Neural crest cell (in vitro differentiated cells): ENCODE results near the gene TRIM29. TPM values are rescaled to one million over a fixed set of nuclear protein-coding genes. Genes with fewer than 3 reads are reported as not detected.

Source experiments
- DNase-seq: peaks from one replicate; pipeline ENCODE4 v3.0.0; 2021; ENCODE audit warnings: low read depth, mixed read lengths, low spot score
- H3K27ac Mint-ChIP-seq: one replicate; pipeline ENCODE4 v1.8.0; 2021; ENCODE audit warnings: mild to moderate bottlenecking, mixed read lengths; ENCODE audit not compliant: unreplicated experiment
- H3K27me3 Mint-ChIP-seq: 2 replicates; pipeline ENCODE4 v1.8.0; 2021; ENCODE audit warnings: low read depth, mild to moderate bottlenecking, mixed read lengths
- H3K36me3 Mint-ChIP-seq: 2 replicates; pipeline ENCODE4 v1.8.0; 2021; ENCODE audit warnings: low read depth, mild to moderate bottlenecking, mixed read lengths
- H3K4me1 Mint-ChIP-seq: 2 replicates; pipeline ENCODE4 v1.8.0; 2021; ENCODE audit warnings: mixed read lengths
- H3K4me3 Mint-ChIP-seq: one replicate; pipeline ENCODE4 v1.8.0; 2021; ENCODE audit warnings: mild to moderate bottlenecking, mixed read lengths
- H3K9me3 Mint-ChIP-seq: 2 replicates; pipeline ENCODE4 v1.8.0; 2021; ENCODE audit warnings: mixed read lengths
- total RNA-seq: library from RNA; stranded (reverse); gene quantifications from 2 replicates; pipeline ENCODE4 v1.2.1, GENCODE V29; 2021
- TF ChIP-seq, protein P1 (sequence below): fragments of 200-600 bp; sonication (generic); conservative IDR thresholded peaks from 2 replicates; pipeline ENCODE4 v1.5.0; 2021; ENCODE audit warnings: antibody characterized with exemption, mild to moderate bottlenecking

Gene TRIM29
- total RNA-seq, 1 donor from 2014 or later, result not detected

DNA sequence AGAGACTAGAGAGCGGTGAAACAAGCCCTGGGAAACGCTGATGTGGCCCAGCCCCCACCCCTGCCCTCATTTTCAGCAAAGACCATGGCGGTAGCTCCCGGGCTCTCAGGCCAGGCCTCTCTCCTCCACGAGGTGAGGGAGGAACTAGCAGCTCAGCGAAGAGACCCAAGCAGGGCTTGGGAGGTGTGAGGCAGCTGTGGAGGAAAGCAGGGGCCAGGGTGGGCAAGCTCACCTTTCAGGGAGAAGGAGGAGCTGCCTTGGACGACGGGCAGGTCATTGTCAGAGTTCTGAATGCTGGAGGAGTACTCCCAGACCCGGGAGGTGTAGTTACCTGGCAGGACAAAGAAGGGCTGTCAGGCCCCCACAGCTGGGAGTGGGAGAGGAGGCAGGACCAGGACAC is 19.9 kb downstream of the TRIM29 start:
- H3K27ac Mint-ChIP-seq, result no peak overlapping the region
- no peak for DNase-seq
- no peak overlapping the region for H3K4me3 Mint-ChIP-seq
- TF ChIP-seq, protein P1, sequence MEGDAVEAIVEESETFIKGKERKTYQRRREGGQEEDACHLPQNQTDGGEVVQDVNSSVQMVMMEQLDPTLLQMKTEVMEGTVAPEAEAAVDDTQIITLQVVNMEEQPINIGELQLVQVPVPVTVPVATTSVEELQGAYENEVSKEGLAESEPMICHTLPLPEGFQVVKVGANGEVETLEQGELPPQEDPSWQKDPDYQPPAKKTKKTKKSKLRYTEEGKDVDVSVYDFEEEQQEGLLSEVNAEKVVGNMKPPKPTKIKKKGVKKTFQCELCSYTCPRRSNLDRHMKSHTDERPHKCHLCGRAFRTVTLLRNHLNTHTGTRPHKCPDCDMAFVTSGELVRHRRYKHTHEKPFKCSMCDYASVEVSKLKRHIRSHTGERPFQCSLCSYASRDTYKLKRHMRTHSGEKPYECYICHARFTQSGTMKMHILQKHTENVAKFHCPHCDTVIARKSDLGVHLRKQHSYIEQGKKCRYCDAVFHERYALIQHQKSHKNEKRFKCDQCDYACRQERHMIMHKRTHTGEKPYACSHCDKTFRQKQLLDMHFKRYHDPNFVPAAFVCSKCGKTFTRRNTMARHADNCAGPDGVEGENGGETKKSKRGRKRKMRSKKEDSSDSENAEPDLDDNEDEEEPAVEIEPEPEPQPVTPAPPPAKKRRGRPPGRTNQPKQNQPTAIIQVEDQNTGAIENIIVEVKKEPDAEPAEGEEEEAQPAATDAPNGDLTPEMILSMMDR, result no peak
- peaks cover 7% of the 10 kb centered on the region for H3K4me1 Mint-ChIP-seq
- H3K27me3 Mint-ChIP-seq, result peaks cover 3% of the 10 kb centered on the region
- H3K36me3 Mint-ChIP-seq, result no peaks in the 10 kb centered on the region
- no peaks in the 10 kb centered on the region for H3K9me3 Mint-ChIP-seq

DNA sequence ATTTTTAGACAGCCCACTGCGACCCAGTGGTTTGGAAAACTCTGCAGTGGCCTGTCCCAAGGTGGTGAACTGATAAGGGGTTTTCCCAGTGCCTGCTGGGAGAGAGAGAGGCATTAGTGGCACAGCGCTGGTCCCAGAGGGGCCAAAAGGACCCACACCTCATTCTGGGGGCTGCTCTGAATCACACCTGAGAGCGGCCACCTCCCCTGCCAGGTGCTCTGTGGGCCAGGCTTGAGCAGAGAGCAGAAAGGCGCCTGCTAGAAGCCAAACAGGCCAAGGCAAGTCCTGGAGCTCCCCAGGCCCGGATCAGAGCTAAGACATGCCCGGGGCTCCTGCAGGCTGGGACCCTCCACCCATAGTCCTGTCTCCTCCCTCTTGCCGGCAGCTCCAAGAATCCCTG is 20.9 kb downstream of the TRIM29 start:
- Mint-ChIP-seq H3K4me1 (peaks cover 7% of the 10 kb centered on the region), H3K9me3 (no peaks in the 10 kb centered on the region), H3K27ac (no peak overlapping the region), H3K27me3 (peaks cover 3% of the 10 kb centered on the region), H3K36me3 (no peaks in the 10 kb centered on the region), H3K4me3 (no peak overlapping the region)
- TF ChIP-seq, protein P1, result no peak
- no peak for DNase-seq

DNA sequence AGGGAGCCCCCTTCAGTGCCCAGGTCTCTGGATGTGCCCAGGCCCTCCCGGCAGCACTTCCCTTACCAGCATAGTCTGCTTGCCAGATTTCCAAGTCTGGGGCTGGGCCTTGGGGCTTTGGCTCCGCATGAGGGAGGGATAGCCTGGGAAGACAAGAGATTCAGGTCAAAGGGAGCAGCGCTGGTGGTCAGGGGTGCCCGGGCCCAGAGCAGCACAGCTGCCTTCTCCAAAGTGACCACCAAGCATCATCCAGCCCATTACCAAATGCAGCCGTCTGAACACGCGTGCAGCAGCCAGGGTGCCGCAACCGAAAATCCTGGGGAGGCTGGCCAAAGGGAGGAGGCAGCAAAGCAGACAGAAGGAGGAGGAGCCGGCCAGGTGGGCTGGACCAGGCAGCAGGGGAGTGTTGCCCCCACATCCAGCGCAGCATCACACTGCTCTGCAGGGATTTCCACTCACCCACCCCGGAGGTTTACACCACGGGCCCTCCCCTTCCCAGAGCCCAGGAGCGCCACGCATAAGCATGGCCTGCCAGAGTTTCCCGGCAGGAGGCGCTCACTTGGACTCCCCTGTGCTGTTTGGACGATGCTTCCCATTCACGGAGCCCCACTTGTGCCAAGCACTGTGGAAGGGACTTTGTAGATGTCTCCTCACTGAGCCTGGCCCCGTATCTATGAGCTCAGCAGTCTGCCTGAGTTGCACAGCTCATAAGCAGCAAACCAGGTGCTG is 22.5 kb downstream of the TRIM29 start:
- DNase-seq, result no peak
- no peaks in the 10 kb centered on the region for H3K4me1 Mint-ChIP-seq
- H3K27ac Mint-ChIP-seq, result no peak overlapping the region
- H3K27me3 Mint-ChIP-seq, result peaks cover 3% of the 10 kb centered on the region
- H3K36me3 Mint-ChIP-seq, result no peaks in the 10 kb centered on the region
- TF ChIP-seq, protein P1, result no peak
- no peak overlapping the region for H3K4me3 Mint-ChIP-seq
- H3K9me3 Mint-ChIP-seq, result no peaks in the 10 kb centered on the region

DNA sequence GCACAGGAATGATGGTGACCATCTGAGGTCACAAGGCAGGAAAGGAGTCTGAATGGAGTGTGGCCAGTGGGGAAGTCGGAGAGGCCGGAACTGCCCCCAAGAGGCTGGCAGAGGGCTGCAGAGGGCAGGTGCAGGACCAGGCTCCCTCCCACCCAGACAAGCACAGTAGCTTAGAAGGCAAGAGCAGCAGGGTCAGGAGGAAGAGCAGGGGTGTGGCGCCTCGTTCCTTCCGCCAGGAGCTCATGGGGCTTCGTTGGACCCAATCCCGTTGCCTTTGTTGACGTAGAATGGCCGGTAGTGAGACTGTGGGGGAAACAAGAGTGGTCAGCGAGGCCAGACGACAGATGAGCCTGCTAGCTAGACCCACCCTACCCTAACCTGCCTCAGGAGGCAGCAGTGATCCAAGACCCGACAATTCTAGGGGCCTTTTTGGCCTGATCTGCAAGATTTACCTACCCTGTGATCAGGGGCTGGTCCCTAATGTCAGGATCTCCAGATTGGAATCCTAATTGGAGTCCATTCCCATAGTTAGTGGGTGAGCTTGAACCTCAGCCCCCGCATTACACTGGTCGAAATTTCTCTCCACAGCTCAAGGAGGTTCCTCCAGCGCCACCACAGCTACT is 25.6 kb downstream of the TRIM29 start:
- DNase-seq, result no peak
- Mint-ChIP-seq H3K4me3 (no peak overlapping the region), H3K9me3 (no peaks in the 10 kb centered on the region), H3K27ac (no peak overlapping the region), H3K4me1 (no peaks in the 10 kb centered on the region), H3K27me3 (peaks cover 7% of the 10 kb centered on the region), H3K36me3 (no peaks in the 10 kb centered on the region)
- TF ChIP-seq, protein P1, result peak; percentile 29

DNA sequence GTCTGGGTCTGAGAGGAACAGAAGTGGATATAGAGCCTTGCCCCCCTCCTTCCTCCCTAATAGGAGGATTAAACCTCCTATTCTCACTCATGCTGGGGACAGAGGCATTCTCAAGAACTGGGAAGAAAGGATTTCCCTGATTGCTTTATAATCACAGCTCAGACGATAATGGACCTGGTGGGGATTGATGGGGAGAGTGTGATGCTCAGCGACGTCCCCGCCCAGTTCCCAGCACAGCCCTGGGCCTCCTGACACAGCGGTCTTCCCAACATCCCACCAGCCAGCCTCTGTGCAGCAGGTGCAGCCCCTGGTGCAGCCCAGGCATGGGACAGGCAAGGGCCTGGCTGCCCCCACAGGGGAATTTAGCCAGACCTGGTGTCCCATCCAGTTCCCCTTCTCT is 28.4 kb downstream of the TRIM29 start:
- H3K4me1 Mint-ChIP-seq, result no peaks in the 10 kb centered on the region
- H3K27me3 Mint-ChIP-seq, result peaks cover 14% of the 10 kb centered on the region
- H3K4me3 Mint-ChIP-seq, result no peak overlapping the region
- H3K27ac Mint-ChIP-seq, result no peak overlapping the region
- TF ChIP-seq, protein P1, result no peak
- no peak for DNase-seq
- H3K36me3 Mint-ChIP-seq, result no peaks in the 10 kb centered on the region
- no peaks in the 10 kb centered on the region for H3K9me3 Mint-ChIP-seq
